NB4 (cell line): ENCODE results near the gene ENOX1.

Source experiments
- POLR2A ChIP-seq: IDR thresholded peaks from 2 replicates; pipeline ENCODE4 v1.6.1; 2011; ENCODE audit warnings: mild to moderate bottlenecking; ENCODE audit not compliant: insufficient read length; ENCODE audit errors: extremely low read depth
- TF ChIP-seq, protein P1 (sequence below): IDR thresholded peaks from one replicate; pipeline ENCODE4 v1.5.1; 2012; ENCODE audit warnings: low read depth, low read length

DNA sequence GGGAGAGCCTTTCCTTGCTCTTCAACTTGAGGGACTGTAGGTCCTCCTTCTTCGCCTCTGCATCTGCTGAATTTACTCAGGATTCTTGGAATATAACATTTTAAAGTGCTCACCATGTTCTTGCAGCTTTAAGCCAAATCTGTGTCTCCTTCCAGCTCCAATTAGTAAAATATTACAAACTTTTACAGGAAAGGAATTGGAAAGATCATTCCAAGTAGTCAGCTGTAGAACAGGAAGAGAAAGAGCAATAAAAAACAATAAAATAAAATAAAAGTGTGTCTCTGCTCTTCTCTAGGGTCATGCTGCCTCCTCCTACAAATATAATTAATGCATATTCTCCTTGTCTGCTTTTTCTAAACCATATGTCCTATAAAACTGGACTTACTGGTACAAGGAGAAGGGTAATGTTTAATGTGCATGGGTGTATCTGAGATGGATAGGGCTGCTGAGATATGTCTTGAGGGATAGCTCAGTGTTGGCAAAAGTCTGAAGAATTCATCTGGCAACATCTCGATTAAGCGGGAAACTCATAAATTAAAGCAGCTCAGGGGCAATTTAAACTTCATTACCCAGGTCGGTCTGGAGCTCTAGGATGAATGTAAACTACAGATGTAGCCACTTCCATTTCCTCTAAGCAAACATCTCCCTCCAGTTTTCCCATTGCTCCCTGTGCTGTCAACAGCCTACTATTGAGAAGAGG, 25.0 kb downstream of the ENOX1 start:
- TF ChIP-seq, protein P1, sequence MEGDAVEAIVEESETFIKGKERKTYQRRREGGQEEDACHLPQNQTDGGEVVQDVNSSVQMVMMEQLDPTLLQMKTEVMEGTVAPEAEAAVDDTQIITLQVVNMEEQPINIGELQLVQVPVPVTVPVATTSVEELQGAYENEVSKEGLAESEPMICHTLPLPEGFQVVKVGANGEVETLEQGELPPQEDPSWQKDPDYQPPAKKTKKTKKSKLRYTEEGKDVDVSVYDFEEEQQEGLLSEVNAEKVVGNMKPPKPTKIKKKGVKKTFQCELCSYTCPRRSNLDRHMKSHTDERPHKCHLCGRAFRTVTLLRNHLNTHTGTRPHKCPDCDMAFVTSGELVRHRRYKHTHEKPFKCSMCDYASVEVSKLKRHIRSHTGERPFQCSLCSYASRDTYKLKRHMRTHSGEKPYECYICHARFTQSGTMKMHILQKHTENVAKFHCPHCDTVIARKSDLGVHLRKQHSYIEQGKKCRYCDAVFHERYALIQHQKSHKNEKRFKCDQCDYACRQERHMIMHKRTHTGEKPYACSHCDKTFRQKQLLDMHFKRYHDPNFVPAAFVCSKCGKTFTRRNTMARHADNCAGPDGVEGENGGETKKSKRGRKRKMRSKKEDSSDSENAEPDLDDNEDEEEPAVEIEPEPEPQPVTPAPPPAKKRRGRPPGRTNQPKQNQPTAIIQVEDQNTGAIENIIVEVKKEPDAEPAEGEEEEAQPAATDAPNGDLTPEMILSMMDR = no peak
- no peak for TF ChIP-seq POLR2A
